ENCODE results near the gene TGIF1.

GRCh38 chr18:3451989-3452749 lies 2.2 kb downstream of the TGIF1 start:
- no peak for TF ChIP-seq EZH2phosphoT487 (IDR thresholded peaks at IDR 0.05)
- TF ChIP-seq CTCF (IDR thresholded peaks at IDR 0.05): no peak
- TF ChIP-seq EZH2 (IDR thresholded peaks at IDR 0.05): no peak
